GM19438 (cell line): ENCODE measurements around the gene FFAR1.
"Not testable (repeated sequence)": the region's sequence is repeated elsewhere in the genome, so short reads cannot be mapped to it uniquely, and the experiment has no call there.

Experiments
- ATAC-seq: cut with Tn5 transposase; IDR thresholded peaks from one replicate; pipeline ENCODE4 v1.9.1; 2021; ENCODE audit warnings: low read depth; ENCODE audit not compliant: unreplicated experiment

Gene FFAR1

DNA sequence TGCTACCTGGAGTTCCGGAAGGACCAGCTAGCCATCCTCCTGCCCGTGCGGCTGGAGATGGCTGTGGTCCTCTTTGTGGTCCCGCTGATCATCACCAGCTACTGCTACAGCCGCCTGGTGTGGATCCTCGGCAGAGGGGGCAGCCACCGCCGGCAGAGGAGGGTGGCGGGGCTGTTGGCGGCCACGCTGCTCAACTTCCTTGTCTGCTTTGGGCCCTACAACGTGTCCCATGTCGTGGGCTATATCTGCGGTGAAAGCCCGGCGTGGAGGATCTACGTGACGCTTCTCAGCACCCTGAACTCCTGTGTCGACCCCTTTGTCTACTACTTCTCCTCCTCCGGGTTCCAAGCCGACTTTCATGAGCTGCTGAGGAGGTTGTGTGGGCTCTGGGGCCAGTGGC, 11.7 kb downstream of the FFAR1 start:
- ATAC-seq = not testable (repeated sequence)

DNA sequence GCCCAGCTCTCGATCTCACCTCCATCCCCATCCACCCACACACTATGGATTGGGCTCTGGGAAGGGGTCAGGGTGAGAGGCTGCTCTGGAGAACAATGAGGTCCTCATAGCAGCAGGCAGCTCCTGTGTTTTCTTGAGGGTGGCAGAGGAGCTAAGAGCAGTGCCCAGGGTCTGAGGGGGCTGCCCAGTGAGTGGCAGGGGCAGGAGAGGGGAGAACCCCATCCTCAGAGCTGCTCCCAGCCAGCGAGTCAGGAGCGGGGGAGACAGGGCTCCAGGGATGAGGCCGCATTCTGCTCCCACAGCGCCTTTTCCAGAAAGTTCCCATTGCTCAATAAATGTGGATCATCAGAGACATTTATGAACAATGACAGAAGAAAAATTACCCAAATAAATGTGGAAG, 12.4 kb downstream of the FFAR1 start:
- ATAC-seq = not testable (repeated sequence)

DNA sequence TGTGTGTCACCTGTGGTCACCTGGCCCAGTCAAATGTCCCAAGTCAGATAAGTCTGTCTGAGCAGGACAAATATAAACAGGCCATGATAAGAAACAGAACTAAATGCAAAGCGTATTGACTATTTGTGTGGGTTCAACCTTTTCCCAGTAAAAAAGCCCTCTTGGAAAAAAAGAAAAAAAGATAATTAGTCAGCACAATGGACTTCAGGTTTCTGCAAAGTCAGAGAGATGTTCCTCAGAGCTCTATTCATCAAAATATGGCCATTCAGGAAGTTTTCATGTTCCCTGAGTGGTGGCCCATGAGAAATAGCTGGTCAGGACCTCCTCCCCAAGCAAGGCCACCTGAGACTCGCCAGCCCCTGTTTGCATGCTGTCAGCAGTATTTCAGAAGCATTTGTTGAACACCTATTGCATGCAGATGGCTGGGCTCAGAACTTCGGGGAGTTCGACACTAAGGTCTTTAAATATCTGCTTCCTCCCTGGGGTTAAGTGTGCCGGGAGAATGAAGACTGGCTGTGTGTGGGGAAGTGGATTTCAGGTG, 13.2 kb downstream of the FFAR1 start:
- ATAC-seq = no peak

DNA sequence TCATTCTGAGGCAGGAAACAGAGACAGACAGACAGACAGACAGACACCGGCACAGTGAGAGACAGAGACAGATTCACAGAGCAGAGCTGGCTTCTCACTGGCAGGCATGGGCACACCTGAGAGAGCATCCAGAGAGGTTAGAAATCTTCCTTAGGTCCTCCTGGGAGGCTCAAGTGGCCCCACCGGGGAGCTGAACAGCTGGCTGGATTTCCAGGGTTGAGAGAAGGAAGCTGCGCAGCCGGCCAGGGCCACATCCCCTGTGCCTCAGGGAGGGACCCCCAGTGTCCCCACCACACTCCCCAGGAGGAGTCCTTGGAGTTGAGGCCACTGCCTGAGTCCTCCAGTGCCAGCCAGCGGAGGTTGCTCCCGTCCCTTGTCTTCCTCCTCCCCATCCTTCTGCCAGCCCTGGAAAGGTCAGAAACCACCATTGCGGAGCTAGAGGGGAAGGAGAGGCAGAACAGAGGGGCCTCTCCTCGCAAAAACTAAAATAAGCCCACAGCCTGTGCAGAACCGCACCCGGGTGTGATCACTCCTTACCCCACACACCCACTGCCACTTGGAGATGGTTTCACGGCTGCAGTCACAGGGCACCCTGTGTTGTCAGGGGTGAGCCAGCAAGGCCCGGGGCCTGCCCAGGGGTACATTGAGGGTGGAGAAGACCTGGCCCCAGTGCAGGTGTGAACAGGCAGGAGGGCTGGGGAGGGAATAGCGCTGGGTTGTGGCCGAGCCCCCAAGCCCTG, 14.7 kb downstream of the FFAR1 start:
- no peak for ATAC-seq

DNA sequence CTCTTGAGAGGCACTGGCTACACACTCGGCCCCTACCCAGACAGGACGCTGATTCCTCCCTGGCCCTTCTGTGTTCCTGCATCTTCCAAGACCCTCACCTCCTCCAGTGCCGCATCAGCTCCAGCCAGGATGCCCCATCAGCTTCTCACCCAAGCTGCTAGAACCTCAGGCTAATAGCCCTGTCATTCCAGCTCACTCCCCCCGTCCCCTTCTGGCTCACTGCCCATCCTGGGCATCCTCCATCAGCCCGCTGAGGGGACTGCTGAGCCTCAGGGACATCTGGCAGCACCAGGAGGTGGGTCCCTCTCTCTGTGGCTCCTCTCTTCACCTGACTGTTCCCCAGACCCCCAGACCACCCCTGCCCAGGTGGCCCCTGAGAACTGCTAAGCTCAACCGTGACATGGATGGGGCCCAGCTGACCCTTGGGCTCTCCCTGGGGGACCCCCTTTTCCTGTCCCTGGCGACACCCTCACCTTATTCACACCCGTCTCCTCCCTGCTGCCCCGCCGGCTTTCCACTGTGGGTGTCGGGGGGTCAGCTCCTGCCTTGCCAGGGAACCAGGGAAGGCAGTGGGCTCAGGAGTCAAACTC, 15.4 kb downstream of the FFAR1 start:
- no peak for ATAC-seq

DNA sequence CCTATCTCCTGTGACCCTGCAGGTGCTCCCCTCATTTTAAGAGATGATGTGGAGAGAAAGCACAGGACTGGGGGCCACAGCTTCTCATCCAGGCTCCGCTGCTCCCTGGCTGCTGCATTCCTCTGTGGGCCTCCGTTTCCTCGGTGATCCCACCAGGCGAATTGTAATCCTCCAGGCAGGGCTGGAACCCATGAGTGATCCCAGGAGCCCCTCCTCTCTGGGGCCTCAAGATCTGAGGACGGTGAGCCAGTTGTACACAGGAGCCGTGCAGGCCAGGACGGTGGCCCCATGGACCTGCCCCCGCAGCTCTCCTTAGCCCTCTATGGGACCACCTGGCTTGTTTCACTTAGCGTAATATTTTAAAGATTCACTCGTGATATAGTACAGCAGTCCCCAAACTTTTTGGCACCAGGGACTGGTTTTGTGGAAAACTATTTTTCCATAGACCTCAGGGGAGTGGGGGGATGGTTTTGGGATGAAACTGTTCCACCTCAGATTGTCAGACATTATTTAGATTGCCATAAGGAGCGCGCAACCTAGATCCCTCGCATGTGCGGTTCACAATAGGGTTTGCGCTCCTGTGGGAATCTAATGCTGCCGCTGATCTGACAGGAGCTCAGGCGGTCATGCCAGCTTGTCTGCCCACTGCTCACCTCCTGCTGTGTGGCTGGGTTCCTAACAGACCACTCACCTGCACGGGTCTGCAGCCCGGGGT, 16.2 kb downstream of the FFAR1 start:
- no peak for ATAC-seq

DNA sequence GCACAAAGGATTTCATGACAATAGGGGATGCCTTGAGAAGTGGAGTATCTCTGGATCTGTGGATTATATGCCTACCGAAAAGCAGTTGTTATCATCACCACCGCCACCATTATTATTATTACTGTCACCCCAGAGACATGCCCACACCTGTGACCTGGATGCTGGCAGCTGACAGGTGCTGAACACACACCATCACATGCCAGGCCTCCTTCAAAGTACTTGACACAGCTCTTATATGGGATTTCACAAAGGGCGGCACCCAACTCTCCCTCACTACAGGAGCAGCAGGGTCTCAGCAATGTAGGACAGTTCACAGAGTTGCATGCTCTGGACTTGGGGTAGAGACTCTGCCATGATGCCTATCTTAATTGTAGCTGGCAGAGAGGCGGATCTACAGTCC, 17.6 kb downstream of the FFAR1 start:
- ATAC-seq = no peak

DNA sequence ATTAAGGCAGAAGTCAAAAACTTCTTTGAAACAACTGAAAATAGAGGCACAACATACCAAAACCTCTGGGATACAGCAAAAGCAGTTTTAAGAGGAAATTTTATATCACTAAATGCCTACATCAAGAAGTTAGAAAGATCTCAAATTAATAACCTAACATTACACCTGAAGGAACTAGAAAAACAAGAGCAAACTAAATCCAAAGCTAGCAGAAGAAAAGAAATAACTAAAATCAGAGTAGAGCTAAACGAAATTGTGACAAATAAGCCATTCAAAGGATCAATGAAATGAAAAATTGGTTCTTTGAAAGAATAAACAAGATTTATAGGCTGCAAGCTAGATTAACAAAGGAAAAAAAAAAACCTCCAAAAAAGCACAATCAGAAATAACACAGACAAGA, 20.7 kb downstream of the FFAR1 start:
- ATAC-seq = no peak

DNA sequence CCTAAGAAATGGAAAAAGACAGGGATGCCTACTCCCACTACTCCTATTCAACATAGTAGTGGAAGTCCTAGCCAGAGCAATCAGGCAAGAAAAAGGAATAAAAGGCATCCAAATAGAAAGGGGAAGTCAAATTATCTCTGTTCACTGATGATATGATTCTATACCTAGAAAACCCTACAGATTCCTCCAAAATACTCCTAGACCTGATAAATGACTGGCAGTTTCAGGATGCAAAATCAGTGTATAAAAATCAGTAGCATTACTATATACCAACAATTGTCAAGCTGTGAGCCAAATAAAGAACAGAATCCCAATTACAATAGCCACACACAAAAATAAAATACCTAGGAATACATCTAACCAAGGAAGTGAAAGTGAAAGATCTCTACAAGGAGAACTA, 21.8 kb downstream of the FFAR1 start:
- ATAC-seq = no peak

DNA sequence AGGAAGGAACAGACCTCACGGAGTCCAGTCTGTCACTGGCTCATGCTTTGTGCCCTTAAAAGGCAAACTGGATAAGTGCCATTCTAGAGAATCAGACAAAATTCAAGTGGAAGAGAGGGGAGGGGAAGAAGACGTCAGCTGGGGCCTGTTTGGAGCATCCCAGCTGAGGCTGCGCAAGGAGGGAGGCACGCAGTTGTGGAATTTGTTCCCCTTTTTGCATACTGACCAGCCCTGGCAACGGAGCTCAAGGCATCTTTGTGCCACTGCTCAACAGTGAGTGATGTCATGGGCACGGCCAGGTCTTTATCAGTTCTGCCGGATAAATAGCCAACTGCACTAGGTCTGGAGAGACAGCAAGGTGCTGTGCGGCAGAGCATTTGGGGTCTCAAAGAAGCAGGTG, 23.0 kb downstream of the FFAR1 start, which contains the start of gene GPR42:
GPR42 (plus strand) TSS at position 347 of the 400 bp plus-strand sequence. CDS start 292 bp downstream, outside the sequence.
- ATAC-seq = no peak

DNA sequence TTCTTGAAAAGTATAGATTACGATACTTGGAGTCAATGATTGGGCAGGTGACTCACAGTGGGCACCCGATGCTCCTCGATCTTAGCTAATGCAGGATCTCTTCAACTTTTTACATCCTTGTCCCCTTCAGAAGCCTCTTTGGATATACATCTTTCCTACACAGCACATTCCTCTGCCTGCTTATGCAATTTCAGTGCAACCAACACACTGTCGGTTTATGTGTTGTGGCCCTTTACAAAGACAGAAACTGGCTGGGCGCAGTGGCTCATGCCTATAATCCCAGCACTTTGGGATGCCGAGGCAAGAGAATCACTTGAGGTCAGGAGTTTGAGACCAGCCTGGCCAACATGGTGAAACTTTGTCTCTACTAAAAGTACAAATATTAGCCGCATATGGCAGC, 25.8 kb downstream of the FFAR1 start:
- no peak for ATAC-seq

DNA sequence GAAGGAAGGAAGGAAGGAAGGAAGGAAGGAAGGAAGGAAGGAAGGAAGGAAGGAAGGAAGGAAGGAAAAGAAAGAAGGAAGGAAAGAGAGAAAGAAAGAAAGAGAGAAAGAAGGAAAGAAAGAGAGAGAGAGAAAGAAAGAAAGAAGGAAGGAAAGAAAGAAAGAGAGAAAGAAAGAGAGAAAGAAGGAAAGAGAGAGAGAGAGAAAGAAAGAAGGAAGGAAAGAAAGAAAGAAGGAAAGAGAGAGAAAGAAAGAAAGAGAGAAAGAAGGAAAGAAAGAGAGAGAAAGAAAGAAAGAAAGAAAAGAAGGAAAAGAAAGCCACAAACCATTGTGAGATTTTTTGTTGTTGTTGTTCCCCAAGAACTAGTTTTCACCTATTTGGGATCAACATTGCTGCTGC, 26.3 kb downstream of the FFAR1 start:
- ATAC-seq = not testable (repeated sequence)

DNA sequence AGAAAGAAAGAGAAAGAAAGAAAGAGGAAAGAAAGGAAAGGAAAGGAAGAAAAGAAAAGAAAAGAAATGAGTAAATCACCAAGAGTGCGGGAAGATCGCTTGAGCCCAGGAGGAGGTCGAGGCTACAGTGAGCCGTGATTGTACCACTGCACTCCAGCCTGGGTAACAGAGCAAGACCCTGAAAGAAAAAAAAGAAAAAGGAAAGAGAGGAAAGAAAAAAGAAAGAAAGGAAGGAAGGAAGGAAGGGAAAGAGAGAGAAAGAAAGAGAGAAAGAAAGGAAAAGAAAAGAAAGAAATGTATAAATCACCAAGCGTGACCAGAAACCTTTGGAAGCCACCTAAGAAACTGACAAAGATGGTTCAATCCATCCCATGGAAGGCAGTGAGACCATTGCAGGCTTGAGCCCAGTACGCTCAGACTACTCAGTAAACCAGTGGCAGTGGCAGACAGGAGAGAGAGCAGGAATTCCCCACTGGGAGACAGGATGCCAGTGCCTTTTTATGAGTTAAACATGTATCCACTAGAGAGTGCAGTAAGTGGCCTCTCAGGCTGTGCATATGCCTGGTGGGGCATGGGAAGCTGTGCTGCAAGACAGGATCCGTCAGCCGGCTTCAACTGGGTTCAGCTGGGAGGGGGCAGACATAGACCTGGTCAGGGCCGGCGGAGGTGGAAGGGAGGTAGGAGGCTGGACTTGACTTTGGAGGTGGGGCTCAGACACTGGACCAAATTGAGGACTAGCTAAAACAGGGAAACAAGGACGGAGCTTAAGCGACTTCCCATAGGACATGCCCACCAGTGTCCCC, 28.0 kb downstream of the FFAR1 start:
- no peak for ATAC-seq

DNA sequence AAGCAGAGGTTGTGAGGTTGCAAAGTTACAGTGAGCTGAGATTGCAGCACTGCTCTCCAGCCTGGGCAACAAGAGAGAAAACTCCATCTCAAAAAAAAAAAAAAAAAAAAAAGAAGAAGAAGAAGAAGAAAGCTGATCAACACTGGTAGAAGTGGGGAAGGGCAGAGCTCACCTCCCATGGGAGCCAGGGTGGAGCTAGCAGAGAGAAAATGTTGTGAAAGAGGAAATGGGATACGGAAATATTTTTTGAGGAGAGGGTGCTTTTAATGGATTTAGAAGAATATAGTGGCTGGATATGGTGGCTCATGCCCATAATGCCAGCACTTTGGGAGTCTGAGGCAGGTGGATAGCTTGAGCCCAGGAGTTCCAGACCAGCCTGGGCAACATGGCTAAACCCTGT, 30.0 kb downstream of the FFAR1 start:
- ATAC-seq = no peak

DNA sequence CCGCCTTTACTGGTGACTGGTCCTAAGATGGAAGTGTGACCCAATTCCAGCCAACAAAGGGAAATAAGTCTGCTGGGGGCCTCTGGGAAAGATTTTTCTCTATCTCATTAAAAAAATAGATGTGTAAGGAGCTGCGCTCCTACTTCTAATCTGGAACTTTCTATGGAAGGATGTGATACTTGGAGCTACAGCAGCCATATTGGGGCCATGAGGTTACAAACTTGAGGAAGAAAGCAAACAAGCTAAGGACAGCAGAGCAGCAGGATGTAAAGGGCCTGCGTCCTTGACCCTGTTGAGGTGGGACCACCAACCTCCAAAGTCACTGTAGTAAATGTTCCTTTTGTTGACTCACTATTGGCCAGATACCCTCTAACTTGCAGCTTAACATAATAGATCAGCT, 30.7 kb downstream of the FFAR1 start:
- ATAC-seq = no peak

DNA sequence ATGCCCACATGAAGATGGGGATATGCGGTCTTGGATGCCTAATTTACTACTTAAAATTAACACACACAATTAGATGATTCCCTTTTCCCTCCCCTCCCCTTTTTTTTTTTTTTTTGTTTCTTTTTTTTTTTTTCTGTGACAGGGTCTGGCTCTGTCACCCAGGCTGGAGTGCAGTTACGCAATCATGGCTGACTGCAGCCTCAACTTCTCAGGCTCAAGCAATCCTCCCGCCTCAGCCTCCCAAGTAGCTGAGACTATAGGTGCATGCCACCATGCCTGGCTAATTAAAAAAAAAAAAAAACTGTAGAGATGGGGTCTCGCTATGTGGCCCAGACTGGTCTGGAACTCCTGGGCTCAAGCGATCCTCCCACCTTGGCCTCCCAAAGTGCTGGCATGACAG, 31.8 kb downstream of the FFAR1 start:
- ATAC-seq = not testable (repeated sequence)

DNA sequence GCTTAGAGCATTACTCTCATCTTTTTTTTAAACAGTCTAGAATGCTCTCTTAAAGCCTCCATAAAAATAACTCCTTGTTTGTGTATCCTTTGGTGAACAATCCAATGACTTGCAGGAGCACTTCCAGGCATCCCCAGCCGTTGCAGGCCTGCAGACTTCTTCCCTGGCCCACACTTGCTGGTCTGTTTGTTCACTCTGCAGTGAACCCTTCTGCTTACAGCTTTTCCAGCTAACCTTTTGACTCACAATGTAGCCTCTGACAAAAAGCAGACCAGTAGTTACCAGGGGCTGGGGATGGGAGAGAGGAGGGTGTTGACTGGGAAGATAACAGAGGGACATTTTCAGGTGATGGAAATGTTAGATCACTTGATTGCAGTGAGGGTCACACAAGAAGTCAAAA, 32.3 kb downstream of the FFAR1 start:
- no peak for ATAC-seq

DNA sequence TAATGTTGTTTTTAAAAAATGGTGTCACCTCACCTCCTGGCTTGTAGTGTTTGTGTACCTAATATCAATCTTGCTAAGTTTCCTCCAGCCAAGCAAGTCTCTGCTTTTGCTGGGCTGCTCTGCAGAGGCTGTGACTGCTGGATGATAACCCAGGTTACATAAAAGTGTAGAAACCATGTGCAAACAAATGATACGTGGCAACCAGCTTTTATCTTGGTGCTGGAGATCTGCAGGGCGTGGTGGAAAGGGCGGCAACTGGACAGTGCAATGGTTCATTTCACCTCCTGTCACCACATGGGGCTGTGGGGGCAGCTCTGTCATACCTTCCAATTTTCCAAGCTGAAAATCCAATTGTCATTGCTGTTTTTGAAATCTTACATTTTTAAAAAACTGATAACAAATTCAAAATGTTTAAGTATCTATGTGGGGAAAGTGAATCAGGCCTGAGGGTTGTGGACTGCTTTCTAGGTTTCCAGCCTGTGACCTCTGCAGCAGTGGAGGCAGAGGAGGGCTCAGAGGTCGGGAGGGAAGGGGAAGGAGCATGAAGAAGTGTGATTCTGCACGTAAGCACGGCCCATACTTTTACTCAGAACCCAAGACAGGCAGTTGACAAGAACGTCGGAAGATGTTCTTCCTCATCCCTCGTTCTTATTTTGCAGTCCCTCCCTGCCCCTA, 32.9 kb downstream of the FFAR1 start:
- no peak for ATAC-seq

DNA sequence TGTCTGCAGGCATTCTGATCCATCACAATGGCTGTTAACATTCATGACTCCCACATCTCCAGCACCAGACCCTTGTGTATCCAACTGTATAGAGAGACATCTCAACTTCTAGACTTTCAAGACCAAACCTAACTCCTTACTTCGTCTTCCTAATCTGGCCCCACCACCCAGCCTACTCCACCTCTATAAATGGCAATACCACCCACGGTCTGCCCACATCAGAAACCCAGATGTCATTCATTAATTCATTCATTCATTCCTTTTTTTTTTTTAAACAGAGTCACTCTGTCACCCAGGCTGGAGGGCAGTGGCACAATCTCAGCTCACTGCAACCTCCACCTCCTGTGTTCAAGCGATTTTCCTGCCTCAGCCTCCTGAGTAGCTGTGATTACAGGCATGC, 33.6 kb downstream of the FFAR1 start:
- ATAC-seq = no peak

DNA sequence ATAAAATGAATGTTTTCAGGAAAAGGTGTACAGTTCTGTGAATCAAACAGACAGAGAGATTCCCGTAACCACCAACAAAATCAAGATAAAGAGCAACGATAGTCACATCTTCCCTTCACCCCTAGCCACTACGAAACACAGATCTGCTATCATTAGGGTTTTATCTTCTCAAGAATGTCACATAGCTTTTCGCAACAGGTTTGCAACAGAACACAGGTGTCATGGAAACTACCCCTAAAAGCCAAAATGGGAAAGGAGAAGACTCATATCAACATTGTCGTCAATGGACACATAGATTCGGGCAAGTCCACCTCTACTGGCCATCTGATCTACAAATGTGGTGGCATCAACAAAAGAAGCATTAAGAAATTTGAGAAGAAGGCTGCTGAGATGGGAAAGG, 34.2 kb downstream of the FFAR1 start:
- no peak for ATAC-seq
